Colonic mucosa (tissue), 4 donors: ENCODE data around the gene IL1RAPL1. TPM values are rescaled to one million over a fixed set of nuclear protein-coding genes. Genes with fewer than 3 reads are reported as not detected.

Experiments used
- DNase-seq: peaks from one replicate; pipeline ENCODE4 v3.0.0-alpha.2; 2020
- H3K27ac ChIP-seq: fragments of 200-600 bp; one replicate; pipeline ENCODE4 v1.8.0; 2021
- H3K27me3 ChIP-seq: fragments of 200-600 bp; one replicate; pipeline ENCODE4 v1.8.0; 2021
- H3K36me3 ChIP-seq: fragments of 200-600 bp; one replicate; pipeline ENCODE4 v1.8.0; 2021
- H3K4me1 ChIP-seq: fragments of 200-600 bp; one replicate; pipeline ENCODE4 v1.8.0; 2021; ENCODE audit warnings: mild to moderate bottlenecking
- H3K4me3 ChIP-seq: fragments of 200-600 bp; one replicate; pipeline ENCODE4 v1.8.0; 2021
- H3K9ac ChIP-seq, 2 donors: one replicate each; pipeline ENCODE4 v1.7.0; 2013; ENCODE audit warnings: control low read depth in 2 of 2, low read depth in 2 of 2, low read length in 2 of 2
- H3K9me3 ChIP-seq: fragments of 200-600 bp; one replicate; pipeline ENCODE4 v1.8.0; 2021
- intact Hi-C: fragments of 100-400 bp; cut with DNase I; formaldehyde crosslinking; loops from one replicate; pipeline ENCODE4 v1.14.1; 2022
- total RNA-seq, 2 donors: library from RNA; stranded (reverse); fragmentation: NEBNext Ultra II Directional in 1 of 2; extraction: Animal tissue kit (Norgen Biotek cat#: 25700) in 1 of 2; gene quantifications; one replicate each; pipeline ENCODE4 v1.2.1, GENCODE V29; 2021
- TF ChIP-seq, protein P1 (sequence below): fragments of 200-600 bp; IDR thresholded peaks from one replicate; pipeline ENCODE4 v1.8.0; 2022; ENCODE audit warnings: antibody characterized with exemption, mild to moderate bottlenecking
- donor health status: healthy.
- donor health status: DM: no; HTN: no; CAD: no.
- donor health status: DM: no; HTN: no; CAD: no.

Gene IL1RAPL1
- total RNA-seq, 2 donors from 2014 or later, result 0.10 to 0.24 TPM

DNA sequence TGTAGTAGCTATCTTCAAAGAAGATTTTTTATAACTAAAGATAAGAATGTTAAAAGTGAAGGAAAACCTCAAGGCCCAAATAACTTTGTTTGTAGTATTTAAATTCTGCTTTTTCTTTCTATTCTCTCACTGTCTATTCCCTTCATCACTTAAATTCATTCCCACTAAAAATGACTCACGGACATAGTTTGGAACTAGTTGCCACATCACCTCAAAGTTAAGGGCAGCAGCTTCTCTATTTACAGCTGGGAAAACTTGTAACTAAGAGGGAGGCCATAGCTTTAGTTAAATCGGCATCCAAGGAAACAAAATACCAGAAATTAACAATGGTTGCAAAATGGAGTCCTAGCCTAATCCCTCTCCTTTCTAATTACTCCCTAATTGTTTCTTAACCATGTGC lies 1302.8 kb downstream of the IL1RAPL1 start:
- DNase-seq, result no peak
- H3K27ac ChIP-seq, result no peak overlapping the region

DNA sequence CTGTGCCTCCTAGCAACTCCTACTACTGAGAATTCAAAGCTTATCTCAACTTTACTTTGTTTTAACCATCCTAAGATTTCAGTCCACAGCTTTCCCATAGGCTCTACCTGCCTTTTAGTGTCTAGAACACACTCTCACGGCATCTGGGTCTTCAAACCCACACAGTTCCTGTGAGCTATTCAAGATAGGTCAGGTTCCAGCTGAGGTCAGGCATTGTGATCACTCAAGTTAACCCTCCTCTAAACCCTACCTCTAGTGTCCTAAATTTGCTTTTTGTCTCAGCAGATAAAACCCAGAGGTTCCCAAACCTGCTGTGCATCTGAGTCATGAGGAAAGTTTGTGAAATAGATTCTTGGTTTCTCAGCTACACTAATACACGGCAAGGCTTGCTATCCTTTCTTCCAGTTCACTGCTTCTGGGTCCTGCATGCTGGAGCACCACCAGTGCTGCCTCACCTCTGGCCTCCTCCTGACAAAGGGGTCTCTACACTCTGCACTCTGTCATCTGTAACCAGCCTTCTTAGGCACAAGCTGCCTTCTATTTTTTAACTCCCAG lies 1303.5 kb downstream of the IL1RAPL1 start:
- no peak for DNase-seq
- Histone ChIP-seq H3K4me1 (no peaks in the 10 kb centered on the region), H3K36me3 (no peaks in the 10 kb centered on the region), H3K9me3 (no peaks in the 10 kb centered on the region), H3K27me3 (no peaks in the 10 kb centered on the region), H3K27ac (no peak overlapping the region), H3K4me3 (no peak overlapping the region), H3K9ac (no peak overlapping the region)
- intact Hi-C loops, result no loop called here
- TF ChIP-seq, protein P1, sequence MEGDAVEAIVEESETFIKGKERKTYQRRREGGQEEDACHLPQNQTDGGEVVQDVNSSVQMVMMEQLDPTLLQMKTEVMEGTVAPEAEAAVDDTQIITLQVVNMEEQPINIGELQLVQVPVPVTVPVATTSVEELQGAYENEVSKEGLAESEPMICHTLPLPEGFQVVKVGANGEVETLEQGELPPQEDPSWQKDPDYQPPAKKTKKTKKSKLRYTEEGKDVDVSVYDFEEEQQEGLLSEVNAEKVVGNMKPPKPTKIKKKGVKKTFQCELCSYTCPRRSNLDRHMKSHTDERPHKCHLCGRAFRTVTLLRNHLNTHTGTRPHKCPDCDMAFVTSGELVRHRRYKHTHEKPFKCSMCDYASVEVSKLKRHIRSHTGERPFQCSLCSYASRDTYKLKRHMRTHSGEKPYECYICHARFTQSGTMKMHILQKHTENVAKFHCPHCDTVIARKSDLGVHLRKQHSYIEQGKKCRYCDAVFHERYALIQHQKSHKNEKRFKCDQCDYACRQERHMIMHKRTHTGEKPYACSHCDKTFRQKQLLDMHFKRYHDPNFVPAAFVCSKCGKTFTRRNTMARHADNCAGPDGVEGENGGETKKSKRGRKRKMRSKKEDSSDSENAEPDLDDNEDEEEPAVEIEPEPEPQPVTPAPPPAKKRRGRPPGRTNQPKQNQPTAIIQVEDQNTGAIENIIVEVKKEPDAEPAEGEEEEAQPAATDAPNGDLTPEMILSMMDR, result no peak

More for the DNA sequence above, 1302.8 kb downstream of the IL1RAPL1 start:
- H3K27me3 ChIP-seq, result no peaks in the 10 kb centered on the region
- no peaks in the 10 kb centered on the region for H3K9me3 ChIP-seq
- H3K36me3 ChIP-seq, result no peaks in the 10 kb centered on the region
- no peak overlapping the region for H3K4me3 ChIP-seq
- H3K4me1 ChIP-seq, result no peaks in the 10 kb centered on the region
- no peak overlapping the region for H3K9ac ChIP-seq
- TF ChIP-seq, protein P1, result no peak
- intact Hi-C loops, result no loop called here

DNA sequence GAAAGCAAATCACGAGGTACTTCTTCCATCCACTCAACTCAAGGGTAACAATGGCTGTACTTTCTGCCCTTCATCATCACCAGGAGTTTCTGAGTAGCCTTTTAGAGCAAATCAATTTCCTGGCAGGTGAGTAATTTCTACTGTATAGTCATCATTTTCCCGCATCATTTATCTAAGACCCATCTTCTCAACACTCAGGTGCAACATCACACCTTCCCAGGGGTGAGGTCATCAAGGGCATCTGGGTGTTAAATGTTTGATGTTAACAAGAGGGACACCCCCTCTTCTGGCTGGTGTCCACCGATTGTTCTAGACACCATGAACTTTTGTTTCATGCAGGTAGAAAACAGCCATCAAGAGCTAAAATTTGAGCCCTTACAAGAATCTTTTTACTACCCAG lies 1314.8 kb downstream of the IL1RAPL1 start:
- Histone ChIP-seq H3K27ac (no peak overlapping the region), H3K36me3 (no peaks in the 10 kb centered on the region), H3K9me3 (no peaks in the 10 kb centered on the region), H3K27me3 (no peaks in the 10 kb centered on the region), H3K4me3 (no peak overlapping the region), H3K4me1 (no peaks in the 10 kb centered on the region), H3K9ac (no peak overlapping the region)
- intact Hi-C loops, result no loop called here
- TF ChIP-seq, protein P1, result no peak
- DNase-seq, result no peak

DNA sequence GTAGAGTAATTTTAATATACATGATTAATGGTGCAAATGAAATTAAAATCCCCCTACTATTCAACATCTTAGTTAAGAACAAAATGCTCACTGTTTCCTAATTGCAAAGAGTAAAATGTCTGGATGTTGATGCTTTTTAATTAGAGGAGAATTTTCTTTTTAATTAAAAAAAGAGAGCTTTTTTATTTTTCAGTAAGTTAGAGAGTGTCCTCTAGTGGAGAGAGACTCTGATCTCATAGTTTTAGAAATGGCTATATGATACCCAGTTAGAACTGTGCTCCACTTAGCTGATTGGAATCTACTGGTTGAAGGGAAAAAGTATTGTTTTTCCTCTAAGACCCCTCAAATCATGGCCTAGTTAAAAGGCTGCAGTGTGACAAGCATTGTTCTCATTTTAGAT lies 1316.1 kb downstream of the IL1RAPL1 start:
- TF ChIP-seq, protein P1, result no peak
- intact Hi-C loops, result no loop called here
- no peaks in the 10 kb centered on the region for H3K9me3 ChIP-seq

DNA sequence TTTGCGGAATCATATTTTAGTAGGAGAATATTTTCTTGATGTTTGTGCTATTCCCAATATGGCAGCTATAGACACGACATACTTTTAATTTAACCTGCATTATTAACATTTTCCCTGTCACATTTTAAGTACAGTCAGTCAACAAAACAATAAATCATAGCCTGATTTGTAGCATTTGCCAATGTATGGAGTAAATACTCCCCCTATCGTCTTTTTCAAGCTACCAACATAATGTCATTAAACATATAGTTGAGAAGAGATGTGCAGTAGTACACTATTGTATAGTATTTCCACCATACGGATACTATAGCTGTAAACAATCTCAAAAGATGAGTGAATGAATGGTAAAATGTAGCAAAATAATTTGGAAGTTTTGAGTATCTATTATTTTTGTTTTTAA lies 1324.4 kb downstream of the IL1RAPL1 start:
- intact Hi-C loops, result no loop called here
- no peak overlapping the region for H3K27ac ChIP-seq
- H3K4me1 ChIP-seq, result no peaks in the 10 kb centered on the region
- DNase-seq, result no peak
- TF ChIP-seq, protein P1, result no peak
- no peak overlapping the region for H3K9ac ChIP-seq
- H3K36me3 ChIP-seq, result no peaks in the 10 kb centered on the region
- no peaks in the 10 kb centered on the region for H3K9me3 ChIP-seq
- no peaks in the 10 kb centered on the region for H3K27me3 ChIP-seq
- no peak overlapping the region for H3K4me3 ChIP-seq

More for the DNA sequence above, 1316.1 kb downstream of the IL1RAPL1 start:
- Histone ChIP-seq H3K36me3 (no peaks in the 10 kb centered on the region), H3K9ac (no peak overlapping the region), H3K27ac (no peak overlapping the region), H3K4me3 (no peak overlapping the region), H3K27me3 (no peaks in the 10 kb centered on the region), H3K4me1 (no peaks in the 10 kb centered on the region)
- DNase-seq, result no peak
